HEK293 (cell line): ENCODE data around the gene VPS9D1.
"Not testable (repeated sequence)": the region's sequence is repeated elsewhere in the genome, so short reads cannot be mapped to it uniquely, and the experiment has no call there.

Experiments used
- CTCF ChIA-PET: fragments of 350-600 bp; formaldehyde crosslinking; extraction: SDS; loops from one replicate; lab custom pipeline; 2021; ENCODE audit warnings: antibody characterized with exemption; lab: Yijun Ruan, JAX
- POLR2A ChIA-PET: fragments of 300-600 bp; formaldehyde crosslinking; extraction: SDS; loops from one replicate; lab custom pipeline; 2020; ENCODE audit warnings: antibody characterized with exemption, inconsistent platforms; lab: Yijun Ruan, JAX
- H3K27ac ChIP-seq: fragments of 200-500 bp; sonication (Bioruptor generic); 2 replicates; pipeline ENCODE4 v1.5.1; 2014; ENCODE audit warnings: low read depth, low read length, control low read depth, inconsistent platforms; ENCODE audit errors: extremely low read depth
- H3K36me3 ChIP-seq, 2 experiments: fragments of 200-500 bp in 1 of 2; sonication (Bioruptor generic) in 1 of 2; 1 replicate in 1 of 2; 2 replicates in 1 of 2; pipeline ENCODE4 v1.5.1; 2014 to 2017; ENCODE audit warnings: inconsistent platforms in 2 of 2, low read length in 2 of 2; ENCODE audit not compliant: control insufficient read depth in 2 of 2, insufficient read depth in 1 of 2
- H3K4me1 ChIP-seq: fragments of 200-500 bp; sonication (Bioruptor generic); 2 replicates; pipeline ENCODE4 v1.5.1; 2014; ENCODE audit warnings: mild to moderate bottlenecking, low read length, inconsistent platforms; ENCODE audit not compliant: control insufficient read depth, insufficient read depth
- H3K4me3 ChIP-seq: 2 replicates; pipeline ENCODE4 v1.5.1; 2011; ENCODE audit warnings: low read depth, mild to moderate bottlenecking, control low read depth, low read length, moderate library complexity
- H3K9me3 ChIP-seq: fragments of 200-500 bp; sonication (Bioruptor generic); 2 replicates; pipeline ENCODE4 v1.5.1; 2014; ENCODE audit warnings: low read depth, low read length, inconsistent platforms; ENCODE audit not compliant: control insufficient read depth, insufficient read depth
- KLF1 ChIP-seq: fragments of 450-650 bp; formaldehyde crosslinking; IDR thresholded peaks from 2 replicates; pipeline ENCODE4 v1.5.1; 2016; ENCODE audit warnings: missing biosample characterization, missing genetic modification characterization
- KLF8 ChIP-seq: fragments of 450-650 bp; formaldehyde crosslinking; IDR thresholded peaks from 2 replicates; pipeline ENCODE4 v1.5.1; 2016; ENCODE audit warnings: missing biosample characterization, missing genetic modification characterization
- ZFP41 ChIP-seq: fragments of 450-650 bp; formaldehyde crosslinking; IDR thresholded peaks from 2 replicates; pipeline ENCODE4 v1.5.1; 2016; ENCODE audit warnings: missing biosample characterization, missing genetic modification characterization, borderline replicate concordance
- ZNF24 ChIP-seq: fragments of 450-650 bp; formaldehyde crosslinking; IDR thresholded peaks from 2 replicates; pipeline ENCODE4 v1.5.1; 2016; ENCODE audit warnings: missing biosample characterization, missing genetic modification characterization
- ZNF335 ChIP-seq: fragments of 450-650 bp; formaldehyde crosslinking; conservative IDR thresholded peaks from 2 replicates; pipeline ENCODE4 v1.5.1; 2016; ENCODE audit warnings: missing biosample characterization, missing genetic modification characterization
- ZNF514 ChIP-seq: fragments of 450-650 bp; formaldehyde crosslinking; IDR thresholded peaks from 2 replicates; pipeline ENCODE4 v1.5.1; 2016; ENCODE audit warnings: missing biosample characterization, missing genetic modification characterization
- ZNF521 ChIP-seq: fragments of 450-650 bp; formaldehyde crosslinking; IDR thresholded peaks from 2 replicates; pipeline ENCODE4 v1.5.1; 2017; ENCODE audit warnings: missing biosample characterization, mild to moderate bottlenecking, missing genetic modification characterization
- ZNF600 ChIP-seq: fragments of 450-650 bp; formaldehyde crosslinking; IDR thresholded peaks from 2 replicates; pipeline ENCODE4 v1.5.1; 2016; ENCODE audit warnings: missing biosample characterization, missing genetic modification characterization
- ZNF792 ChIP-seq: fragments of 450-650 bp; formaldehyde crosslinking; IDR thresholded peaks from 2 replicates; pipeline ENCODE4 v1.5.1; 2016; ENCODE audit warnings: missing biosample characterization, missing genetic modification characterization
- TF ChIP-seq, protein P1 (sequence below): fragments of 450-650 bp; formaldehyde crosslinking; conservative IDR thresholded peaks from 2 replicates; pipeline ENCODE4 v1.5.1; 2016; ENCODE audit warnings: low read depth, missing biosample characterization, missing genetic modification characterization
- TF ChIP-seq, protein P2 (sequence below): fragments of 450-650 bp; formaldehyde crosslinking; IDR thresholded peaks from 2 replicates; pipeline ENCODE4 v1.5.1; 2016; ENCODE audit warnings: missing biosample characterization, missing genetic modification characterization
- TF ChIP-seq, protein P3 (sequence below): fragments of 450-650 bp; formaldehyde crosslinking; IDR thresholded peaks from 2 replicates; pipeline ENCODE4 v1.5.1; 2016; ENCODE audit warnings: missing biosample characterization, missing genetic modification characterization, low read depth
- TF ChIP-seq, protein P4 (sequence below): fragments of 450-650 bp; formaldehyde crosslinking; IDR thresholded peaks from 2 replicates; pipeline ENCODE4 v1.5.1; 2016; ENCODE audit warnings: missing biosample characterization, missing genetic modification characterization
- TF ChIP-seq, protein P5 (sequence below): fragments of 450-650 bp; formaldehyde crosslinking; IDR thresholded peaks from 2 replicates; pipeline ENCODE4 v1.5.1; 2016; ENCODE audit warnings: missing biosample characterization, missing genetic modification characterization, borderline replicate concordance

The VPS9D1 gene

DNA sequence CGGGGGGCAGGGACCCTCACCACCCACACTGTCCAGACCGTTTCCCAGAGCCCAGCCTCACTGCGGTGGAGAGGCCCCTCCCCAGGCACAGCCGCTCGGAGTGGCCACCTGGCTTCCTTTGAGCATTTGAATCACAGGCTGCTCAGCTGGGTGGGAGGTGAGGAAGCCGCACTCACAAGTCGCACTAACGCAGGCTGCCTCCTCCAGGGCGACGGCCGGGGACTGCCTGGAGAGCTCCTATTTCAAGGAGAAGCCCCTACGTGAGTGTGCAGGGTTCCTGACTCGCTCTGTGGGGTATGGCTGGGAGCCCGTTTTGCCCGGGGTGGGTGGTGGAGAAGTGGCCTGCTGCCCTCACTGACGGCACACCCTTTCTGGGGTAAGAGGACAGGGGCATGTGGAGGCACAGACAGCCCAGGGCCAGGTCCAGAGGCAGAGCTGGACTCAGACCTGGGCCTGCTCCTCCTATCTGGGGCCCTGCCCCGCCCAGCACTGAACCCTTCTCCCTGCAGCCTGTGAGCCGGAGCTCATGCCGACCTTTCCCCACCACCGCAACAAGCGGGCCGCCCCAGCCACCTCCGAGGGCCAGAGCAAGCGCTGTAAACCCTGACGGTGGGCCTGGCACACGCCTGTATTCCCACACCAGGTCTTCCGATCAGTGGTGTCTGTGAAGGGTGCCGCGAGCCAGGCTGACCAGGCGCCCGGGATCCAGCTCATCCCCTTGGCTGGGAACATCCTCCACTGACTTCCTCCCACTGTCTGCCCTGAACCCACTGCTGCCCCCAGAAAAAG, 25.4 kb downstream of the VPS9D1 start:
- Histone ChIP-seq H3K9me3 (no peaks in the 10 kb centered on the region), H3K36me3 (peaks cover 0 to 75% of the 10 kb centered on the region in 2 experiments; a peak in 2 of 3 replicates), H3K4me3 (no peak overlapping the region), H3K27ac (no peak overlapping the region), H3K4me1 (peaks cover 3% of the 10 kb centered on the region; the same call in 1 of the 2 replicates)
- POLR2A ChIA-PET = interaction anchor here (1.0 to 1.9 kb wide), 2 partner anchors 9 to 11 kb away, joined by 5 to 10 read pairs; partner anchors contain the start of gene CDK10
- TF ChIP-seq, protein P1, sequence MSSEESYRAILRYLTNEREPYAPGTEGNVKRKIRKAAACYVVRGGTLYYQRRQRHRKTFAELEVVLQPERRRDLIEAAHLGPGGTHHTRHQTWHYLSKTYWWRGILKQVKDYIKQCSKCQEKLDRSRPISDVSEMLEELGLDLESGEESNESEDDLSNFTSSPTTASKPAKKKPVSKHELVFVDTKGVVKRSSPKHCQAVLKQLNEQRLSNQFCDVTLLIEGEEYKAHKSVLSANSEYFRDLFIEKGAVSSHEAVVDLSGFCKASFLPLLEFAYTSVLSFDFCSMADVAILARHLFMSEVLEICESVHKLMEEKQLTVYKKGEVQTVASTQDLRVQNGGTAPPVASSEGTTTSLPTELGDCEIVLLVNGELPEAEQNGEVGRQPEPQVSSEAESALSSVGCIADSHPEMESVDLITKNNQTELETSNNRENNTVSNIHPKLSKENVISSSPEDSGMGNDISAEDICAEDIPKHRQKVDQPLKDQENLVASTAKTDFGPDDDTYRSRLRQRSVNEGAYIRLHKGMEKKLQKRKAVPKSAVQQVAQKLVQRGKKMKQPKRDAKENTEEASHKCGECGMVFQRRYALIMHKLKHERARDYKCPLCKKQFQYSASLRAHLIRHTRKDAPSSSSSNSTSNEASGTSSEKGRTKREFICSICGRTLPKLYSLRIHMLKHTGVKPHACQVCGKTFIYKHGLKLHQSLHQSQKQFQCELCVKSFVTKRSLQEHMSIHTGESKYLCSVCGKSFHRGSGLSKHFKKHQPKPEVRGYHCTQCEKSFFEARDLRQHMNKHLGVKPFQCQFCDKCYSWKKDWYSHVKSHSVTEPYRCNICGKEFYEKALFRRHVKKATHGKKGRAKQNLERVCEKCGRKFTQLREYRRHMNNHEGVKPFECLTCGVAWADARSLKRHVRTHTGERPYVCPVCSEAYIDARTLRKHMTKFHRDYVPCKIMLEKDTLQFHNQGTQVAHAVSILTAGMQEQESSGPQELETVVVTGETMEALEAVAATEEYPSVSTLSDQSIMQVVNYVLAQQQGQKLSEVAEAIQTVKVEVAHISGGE (tag by site-specific recombination) = no peak
- TF ChIP-seq ZNF600 (0 out of 2 replicates have a peak, but pooled peaks have one; percentile 43), KLF1 (tag by site-specific recombination) (0 out of 2 replicates have a peak, but pooled peaks have one; percentile 10)
- CTCF ChIA-PET = no interaction called here

DNA sequence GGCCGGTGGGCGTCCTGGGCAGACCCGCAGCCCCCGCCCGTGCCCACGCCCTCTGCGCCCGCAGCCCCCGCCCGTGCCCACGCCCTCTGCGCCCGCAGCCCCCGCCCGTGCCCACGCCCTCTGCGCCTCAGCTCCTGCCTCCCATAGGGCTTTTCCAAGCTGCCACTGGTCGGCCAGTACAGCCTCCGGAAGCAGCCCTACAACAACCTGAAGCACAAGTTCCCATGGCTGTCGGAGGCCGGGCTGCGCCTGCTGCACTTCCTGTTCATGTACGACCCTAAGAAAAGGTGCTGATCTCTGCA, 26.0 kb downstream of the VPS9D1 start:
- H3K27ac ChIP-seq, H3K4me3 ChIP-seq, H3K4me1 ChIP-seq: not testable (repeated sequence)
- H3K36me3 ChIP-seq = peaks cover 0 to 78% of the 10 kb centered on the region in 2 experiments; a peak in 2 of 3 replicates
- peak; percentile 76 for TF ChIP-seq KLF1 (tag by site-specific recombination)
- TF ChIP-seq, all 188 proteins: peak for 1; not testable (repeated sequence) for 187
- H3K9me3 ChIP-seq, CTCF ChIA-PET: not testable (repeated sequence)
- POLR2A ChIA-PET = interaction anchor here (1.9 kb wide), 1 partner anchor 8 kb away, joined by 10 read pairs; the partner anchor contains the start of gene CDK10

DNA sequence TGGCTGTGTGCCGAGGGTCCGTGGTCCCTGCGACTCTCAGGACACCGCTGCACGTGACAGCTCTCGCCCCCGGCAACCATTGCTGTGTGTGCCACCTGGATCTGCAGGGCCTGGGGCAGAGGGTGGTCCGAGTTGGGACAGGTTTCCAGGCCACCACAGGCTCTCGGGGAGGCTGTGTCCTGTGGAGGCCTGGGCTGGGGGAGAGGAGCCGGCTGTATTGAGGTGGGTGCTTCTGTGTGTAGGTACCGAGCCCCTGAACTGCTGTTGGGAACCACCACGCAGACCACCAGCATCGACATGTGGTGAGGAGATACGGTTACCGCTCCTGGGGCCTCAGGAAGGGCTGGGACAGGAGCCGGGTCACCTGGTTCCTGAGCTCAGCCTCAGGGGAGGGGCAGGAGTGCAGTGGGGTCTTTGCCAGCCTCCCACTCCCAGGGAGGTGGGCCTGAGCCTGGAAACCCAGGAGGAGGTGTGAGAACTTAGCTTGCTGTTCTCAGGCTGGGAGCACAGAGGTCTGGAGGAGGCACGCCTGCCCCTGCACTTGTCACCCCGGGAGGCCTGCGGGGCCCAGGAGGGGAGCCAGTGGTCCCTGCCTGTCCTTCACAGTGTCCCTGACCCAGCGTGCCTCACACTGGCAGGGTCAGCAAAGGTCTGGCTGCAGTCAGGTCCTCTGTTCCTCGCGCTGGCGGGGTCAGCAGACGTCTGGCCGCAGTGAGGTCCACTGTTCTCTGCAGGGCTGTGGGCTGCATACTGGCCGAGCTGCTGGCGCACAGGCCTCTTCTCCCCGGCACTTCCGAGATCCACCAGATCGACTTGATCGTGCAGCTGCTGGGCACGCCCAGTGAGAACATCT, 26.5 kb downstream of the VPS9D1 start:
- Histone ChIP-seq H3K27ac (no peak overlapping the region), H3K36me3 (peaks cover 0 to 79% of the 10 kb centered on the region in 2 experiments; a peak in 2 of 3 replicates), H3K9me3 (no peaks in the 10 kb centered on the region), H3K4me3 (no peak overlapping the region), H3K4me1 (no peaks in the 10 kb centered on the region)
- ChIA-PET CTCF (no interaction called here), POLR2A (interaction anchor here (1.8 kb wide), 1 partner anchor 12 kb away, joined by 4 read pairs; no protein-coding TSS in a partner anchor)
- TF ChIP-seq KLF1 (tag by site-specific recombination) (peak; percentile 94), ZNF24 (tag by site-specific recombination) (no peak), KLF8 (tag by site-specific recombination) (peak; percentile 44; the same call in 1 of the 2 replicates), ZNF521 (tag by site-specific recombination) (no peak), ZNF335 (tag by site-specific recombination) (no peak), ZNF514 (tag by site-specific recombination) (no peak), ZFP41 (tag by site-specific recombination) (no peak), ZNF792 (no peak)
- TF ChIP-seq, protein P2, sequence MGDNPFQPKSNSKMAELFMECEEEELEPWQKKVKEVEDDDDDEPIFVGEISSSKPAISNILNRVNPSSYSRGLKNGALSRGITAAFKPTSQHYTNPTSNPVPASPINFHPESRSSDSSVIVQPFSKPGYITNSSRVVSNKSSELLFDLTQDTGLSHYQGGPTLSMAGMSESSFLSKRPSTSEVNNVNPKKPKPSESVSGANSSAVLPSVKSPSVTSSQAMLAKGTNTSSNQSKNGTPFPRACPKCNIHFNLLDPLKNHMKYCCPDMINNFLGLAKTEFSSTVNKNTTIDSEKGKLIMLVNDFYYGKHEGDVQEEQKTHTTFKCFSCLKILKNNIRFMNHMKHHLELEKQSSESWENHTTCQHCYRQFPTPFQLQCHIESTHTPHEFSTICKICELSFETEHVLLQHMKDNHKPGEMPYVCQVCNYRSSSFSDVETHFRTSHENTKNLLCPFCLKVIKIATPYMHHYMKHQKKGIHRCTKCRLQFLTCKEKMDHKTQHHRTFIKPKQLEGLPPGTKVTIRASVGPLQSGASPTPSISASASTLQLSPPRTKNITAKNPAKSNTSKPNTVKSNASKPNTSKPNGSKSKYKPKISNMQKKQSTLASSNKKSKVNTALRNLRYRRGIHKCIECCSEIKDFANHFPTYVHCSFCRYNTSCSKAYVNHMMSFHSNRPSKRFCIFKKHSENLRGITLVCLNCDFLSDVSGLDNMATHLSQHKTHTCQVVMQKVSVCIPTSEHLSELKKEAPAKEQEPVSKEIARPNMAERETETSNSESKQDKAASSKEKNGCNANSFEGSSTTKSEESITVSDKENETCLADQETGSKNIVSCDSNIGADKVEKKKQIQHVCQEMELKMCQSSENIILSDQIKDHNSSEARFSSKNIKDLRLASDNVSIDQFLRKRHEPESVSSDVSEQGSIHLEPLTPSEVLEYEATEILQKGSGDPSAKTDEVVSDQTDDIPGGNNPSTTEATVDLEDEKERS (tag by site-specific recombination) = no peak
- TF ChIP-seq, protein P3, sequence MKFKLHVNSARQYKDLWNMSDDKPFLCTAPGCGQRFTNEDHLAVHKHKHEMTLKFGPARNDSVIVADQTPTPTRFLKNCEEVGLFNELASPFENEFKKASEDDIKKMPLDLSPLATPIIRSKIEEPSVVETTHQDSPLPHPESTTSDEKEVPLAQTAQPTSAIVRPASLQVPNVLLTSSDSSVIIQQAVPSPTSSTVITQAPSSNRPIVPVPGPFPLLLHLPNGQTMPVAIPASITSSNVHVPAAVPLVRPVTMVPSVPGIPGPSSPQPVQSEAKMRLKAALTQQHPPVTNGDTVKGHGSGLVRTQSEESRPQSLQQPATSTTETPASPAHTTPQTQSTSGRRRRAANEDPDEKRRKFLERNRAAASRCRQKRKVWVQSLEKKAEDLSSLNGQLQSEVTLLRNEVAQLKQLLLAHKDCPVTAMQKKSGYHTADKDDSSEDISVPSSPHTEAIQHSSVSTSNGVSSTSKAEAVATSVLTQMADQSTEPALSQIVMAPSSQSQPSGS (tag by site-specific recombination) = no peak
- TF ChIP-seq, protein P4, sequence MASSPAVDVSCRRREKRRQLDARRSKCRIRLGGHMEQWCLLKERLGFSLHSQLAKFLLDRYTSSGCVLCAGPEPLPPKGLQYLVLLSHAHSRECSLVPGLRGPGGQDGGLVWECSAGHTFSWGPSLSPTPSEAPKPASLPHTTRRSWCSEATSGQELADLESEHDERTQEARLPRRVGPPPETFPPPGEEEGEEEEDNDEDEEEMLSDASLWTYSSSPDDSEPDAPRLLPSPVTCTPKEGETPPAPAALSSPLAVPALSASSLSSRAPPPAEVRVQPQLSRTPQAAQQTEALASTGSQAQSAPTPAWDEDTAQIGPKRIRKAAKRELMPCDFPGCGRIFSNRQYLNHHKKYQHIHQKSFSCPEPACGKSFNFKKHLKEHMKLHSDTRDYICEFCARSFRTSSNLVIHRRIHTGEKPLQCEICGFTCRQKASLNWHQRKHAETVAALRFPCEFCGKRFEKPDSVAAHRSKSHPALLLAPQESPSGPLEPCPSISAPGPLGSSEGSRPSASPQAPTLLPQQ (tag by site-specific recombination) = 0 out of 2 replicates have a peak, but pooled peaks have one; percentile 19
- TF ChIP-seq, protein P5, sequence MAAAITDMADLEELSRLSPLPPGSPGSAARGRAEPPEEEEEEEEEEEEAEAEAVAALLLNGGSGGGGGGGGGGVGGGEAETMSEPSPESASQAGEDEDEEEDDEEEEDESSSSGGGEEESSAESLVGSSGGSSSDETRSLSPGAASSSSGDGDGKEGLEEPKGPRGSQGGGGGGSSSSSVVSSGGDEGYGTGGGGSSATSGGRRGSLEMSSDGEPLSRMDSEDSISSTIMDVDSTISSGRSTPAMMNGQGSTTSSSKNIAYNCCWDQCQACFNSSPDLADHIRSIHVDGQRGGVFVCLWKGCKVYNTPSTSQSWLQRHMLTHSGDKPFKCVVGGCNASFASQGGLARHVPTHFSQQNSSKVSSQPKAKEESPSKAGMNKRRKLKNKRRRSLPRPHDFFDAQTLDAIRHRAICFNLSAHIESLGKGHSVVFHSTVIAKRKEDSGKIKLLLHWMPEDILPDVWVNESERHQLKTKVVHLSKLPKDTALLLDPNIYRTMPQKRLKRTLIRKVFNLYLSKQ (tag by site-specific recombination) = no peak
